Osteoblast (primary cell): ENCODE data around the gene TMEM18. TPM values are rescaled to one million over a fixed set of nuclear protein-coding genes. Genes with fewer than 3 reads are reported as not detected.

ENCODE experiments used
- DNase-seq: peaks from one replicate; pipeline ENCODE4 v3.0.0; 2011; ENCODE audit warnings: low spot score, mixed read lengths; ENCODE audit not compliant: insufficient read length; ENCODE audit errors: missing footprints
- H2AFZ ChIP-seq: 2 replicates; pipeline ENCODE4 v1.6.0; 2011; ENCODE audit warnings: mild to moderate bottlenecking, low read length
- H3K27ac ChIP-seq: 2 replicates; pipeline ENCODE4 v1.5.1; 2011; ENCODE audit warnings: mild to moderate bottlenecking, low read depth, low read length, moderate library complexity
- H3K27me3 ChIP-seq: 2 replicates; pipeline ENCODE4 v1.6.0; 2012; ENCODE audit warnings: mild to moderate bottlenecking, control low read depth, inconsistent platforms, low read length, moderate library complexity; ENCODE audit not compliant: insufficient read depth
- H3K36me3 ChIP-seq: 2 replicates; pipeline ENCODE4 v1.5.1; 2011; ENCODE audit warnings: mild to moderate bottlenecking, low read length, control low read depth, moderate library complexity; ENCODE audit not compliant: insufficient read depth
- H3K4me1 ChIP-seq: 2 replicates; pipeline ENCODE4 v1.5.1; 2011; ENCODE audit warnings: mild to moderate bottlenecking, low read length, control low read depth, moderate library complexity; ENCODE audit not compliant: insufficient read depth
- H3K4me2 ChIP-seq: 2 replicates; pipeline ENCODE4 v1.6.0; 2011; ENCODE audit warnings: mild to moderate bottlenecking, low read length; ENCODE audit not compliant: insufficient read depth
- H3K4me3 ChIP-seq: fragments of 200-600 bp; sonication (generic); 3 replicates; pipeline ENCODE4 v1.5.1; 2012; ENCODE audit warnings: mild to moderate bottlenecking, low read length, inconsistent platforms; ENCODE audit not compliant: insufficient read depth
- H3K79me2 ChIP-seq: 2 replicates; pipeline ENCODE4 v1.6.0; 2012; ENCODE audit warnings: mild to moderate bottlenecking, low read length, control low read depth, inconsistent platforms; ENCODE audit not compliant: insufficient read depth
- H3K9me3 ChIP-seq: 2 replicates; pipeline ENCODE4 v1.5.1; 2011; ENCODE audit warnings: low read depth, low read length, control low read depth
- H4K20me1 ChIP-seq: 2 replicates; pipeline ENCODE4 v1.6.0; 2012; ENCODE audit warnings: mild to moderate bottlenecking, low read length, control low read depth; ENCODE audit not compliant: insufficient read depth
- total RNA-seq: library from RNA; depleted of rRNA; stranded (reverse); fragments of >200 nt; gene quantifications from 2 replicates; pipeline ENCODE4 v1.2.3, GENCODE V29; 2012
- TF ChIP-seq, protein P1 (sequence below): IDR thresholded peaks from 2 replicates; pipeline ENCODE4 v1.5.1; 2011; ENCODE audit warnings: mild to moderate bottlenecking, low read depth, low read length, moderate library complexity; ENCODE audit errors: extremely low read depth

The TMEM18 gene
- total RNA-seq, 1 donor, result 15.9 TPM

DNA sequence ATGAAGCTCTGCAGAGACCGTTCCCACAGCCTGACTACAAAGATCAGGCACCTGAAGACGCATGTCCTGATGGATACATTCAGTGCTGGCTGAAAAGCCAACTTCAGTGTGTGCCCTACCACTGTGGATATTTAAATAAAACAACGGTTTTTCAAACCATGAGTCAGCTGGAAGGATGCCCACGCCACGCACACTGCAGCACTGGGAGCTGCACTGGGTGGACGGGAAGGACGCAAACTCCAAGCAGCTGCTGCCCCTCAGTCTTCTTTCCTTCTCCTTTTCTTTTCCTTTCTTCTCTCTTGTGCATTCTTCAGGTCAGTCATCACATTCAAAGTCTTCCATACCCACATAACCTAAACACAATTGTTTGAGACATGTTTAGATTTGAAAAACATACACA, 7.9 kb downstream of the TMEM18 start:
- Histone ChIP-seq H3K4me1 (peaks cover 17% of the 10 kb centered on the region), H2AFZ (peak overlapping the region; percentile 22), H3K9me3 (no peaks in the 10 kb centered on the region), H3K4me3 (no peak overlapping the region), H4K20me1 (peaks cover 16% of the 10 kb centered on the region), H3K27me3 (no peaks in the 10 kb centered on the region), H3K36me3 (peaks cover 23% of the 10 kb centered on the region), H3K4me2 (no peak overlapping the region), H3K79me2 (peaks cover 18% of the 10 kb centered on the region), H3K27ac (no peak overlapping the region)
- TF ChIP-seq, protein P1, sequence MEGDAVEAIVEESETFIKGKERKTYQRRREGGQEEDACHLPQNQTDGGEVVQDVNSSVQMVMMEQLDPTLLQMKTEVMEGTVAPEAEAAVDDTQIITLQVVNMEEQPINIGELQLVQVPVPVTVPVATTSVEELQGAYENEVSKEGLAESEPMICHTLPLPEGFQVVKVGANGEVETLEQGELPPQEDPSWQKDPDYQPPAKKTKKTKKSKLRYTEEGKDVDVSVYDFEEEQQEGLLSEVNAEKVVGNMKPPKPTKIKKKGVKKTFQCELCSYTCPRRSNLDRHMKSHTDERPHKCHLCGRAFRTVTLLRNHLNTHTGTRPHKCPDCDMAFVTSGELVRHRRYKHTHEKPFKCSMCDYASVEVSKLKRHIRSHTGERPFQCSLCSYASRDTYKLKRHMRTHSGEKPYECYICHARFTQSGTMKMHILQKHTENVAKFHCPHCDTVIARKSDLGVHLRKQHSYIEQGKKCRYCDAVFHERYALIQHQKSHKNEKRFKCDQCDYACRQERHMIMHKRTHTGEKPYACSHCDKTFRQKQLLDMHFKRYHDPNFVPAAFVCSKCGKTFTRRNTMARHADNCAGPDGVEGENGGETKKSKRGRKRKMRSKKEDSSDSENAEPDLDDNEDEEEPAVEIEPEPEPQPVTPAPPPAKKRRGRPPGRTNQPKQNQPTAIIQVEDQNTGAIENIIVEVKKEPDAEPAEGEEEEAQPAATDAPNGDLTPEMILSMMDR, result no peak
- peak; percentile 89 for DNase-seq

DNA sequence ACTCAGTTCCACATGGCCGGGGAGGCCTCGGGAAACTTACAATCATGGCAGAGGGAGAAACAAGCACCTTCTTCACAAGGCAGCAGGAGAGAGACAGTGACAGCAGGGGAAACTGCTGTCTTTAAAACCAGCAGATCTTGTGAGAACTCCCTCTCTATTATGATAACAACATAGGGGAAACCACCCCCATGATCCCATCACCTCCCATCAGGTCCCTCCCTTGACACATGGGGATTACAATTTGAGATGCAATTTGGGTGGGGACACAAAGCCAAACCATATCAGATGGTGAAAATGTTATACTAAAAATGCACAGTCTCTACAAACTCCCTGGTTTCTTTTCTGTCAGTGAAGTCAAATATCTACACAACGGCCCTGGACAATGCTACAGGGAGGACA, 9.2 kb downstream of the TMEM18 start:
- peaks cover 23% of the 10 kb centered on the region for H3K36me3 ChIP-seq
- no peak overlapping the region for H2AFZ ChIP-seq
- H3K4me1 ChIP-seq, result peaks cover 7% of the 10 kb centered on the region
- no peak overlapping the region for H3K27ac ChIP-seq
- no peak overlapping the region for H3K4me3 ChIP-seq
- TF ChIP-seq, protein P1, result no peak
- peaks cover 13% of the 10 kb centered on the region for H4K20me1 ChIP-seq
- DNase-seq, result no peak
- no peaks in the 10 kb centered on the region for H3K9me3 ChIP-seq
- H3K4me2 ChIP-seq, result no peak overlapping the region
- peaks cover 15% of the 10 kb centered on the region for H3K79me2 ChIP-seq
- H3K27me3 ChIP-seq, result no peaks in the 10 kb centered on the region

DNA sequence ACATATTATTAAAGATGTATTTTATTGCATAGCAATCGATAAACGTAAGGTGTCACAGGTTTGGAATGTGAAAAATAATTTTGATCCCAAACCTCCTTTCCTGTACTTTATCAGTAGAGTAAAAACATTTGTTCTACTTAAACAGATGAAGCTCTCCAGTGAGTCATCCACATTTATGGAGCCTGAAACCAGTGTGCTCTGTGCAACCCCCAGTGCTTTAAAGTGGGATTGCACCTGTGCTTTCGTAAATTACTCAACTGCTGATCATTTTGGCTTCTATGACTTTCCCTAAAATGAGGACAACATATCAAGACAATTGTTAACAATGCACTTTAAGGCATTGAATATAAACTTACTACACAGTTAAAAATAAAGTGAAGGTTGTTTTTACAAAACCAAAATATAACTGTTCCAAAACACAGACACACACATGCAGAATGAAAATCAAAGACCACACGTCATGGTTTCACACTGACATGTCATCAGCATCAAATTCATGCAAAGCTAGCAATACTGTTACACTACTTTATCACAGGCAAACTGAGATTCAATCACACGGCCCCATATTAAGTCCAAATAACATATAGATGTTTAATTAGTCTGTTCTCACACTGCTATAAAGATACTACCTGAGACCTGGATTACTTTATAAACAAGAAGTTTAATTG, 9.7 kb downstream of the TMEM18 start:
- Histone ChIP-seq H3K4me1 (peaks cover 7% of the 10 kb centered on the region), H3K27me3 (no peaks in the 10 kb centered on the region), H3K36me3 (peaks cover 23% of the 10 kb centered on the region), H3K4me2 (no peak overlapping the region), H3K4me3 (no peak overlapping the region), H2AFZ (no peak overlapping the region), H3K27ac (no peak overlapping the region), H4K20me1 (peaks cover 10% of the 10 kb centered on the region), H3K9me3 (no peaks in the 10 kb centered on the region), H3K79me2 (peaks cover 9% of the 10 kb centered on the region)
- DNase-seq, result peak; percentile 97
- TF ChIP-seq, protein P1, result peak; percentile 69

DNA sequence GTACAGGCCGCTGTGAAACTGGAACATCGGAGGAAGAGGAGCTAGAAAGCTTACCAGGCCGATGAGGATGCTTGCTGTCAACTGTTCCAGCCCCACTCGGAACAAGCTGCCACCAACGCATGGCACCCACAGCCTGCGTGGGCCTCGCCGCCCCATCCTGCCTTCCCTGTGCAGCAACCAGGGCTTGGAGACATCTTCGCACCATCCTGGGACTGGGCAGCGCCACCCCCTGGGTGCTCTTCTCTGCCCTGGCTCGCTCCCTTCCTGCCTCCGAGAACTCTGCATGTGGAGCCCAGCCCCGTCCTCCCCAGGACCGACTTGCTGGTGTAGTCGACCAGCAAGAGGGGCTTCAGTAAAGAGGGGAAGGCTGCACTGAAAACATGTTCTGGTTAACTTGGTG, 10.8 kb downstream of the TMEM18 start:
- Histone ChIP-seq H3K4me2 (no peak overlapping the region), H3K4me3 (no peak overlapping the region), H3K4me1 (peaks cover 7% of the 10 kb centered on the region), H4K20me1 (peaks cover 7% of the 10 kb centered on the region), H2AFZ (no peak overlapping the region), H3K9me3 (no peaks in the 10 kb centered on the region), H3K36me3 (peaks cover 23% of the 10 kb centered on the region), H3K79me2 (peaks cover 2% of the 10 kb centered on the region), H3K27me3 (no peaks in the 10 kb centered on the region), H3K27ac (no peak overlapping the region)
- no peak for DNase-seq
- TF ChIP-seq, protein P1, result no peak
